AG10803 (cell line): Measurements from ENCODE around the gene EIF4G3.
"Not testable (repeated sequence)": the region's sequence is repeated elsewhere in the genome, so short reads cannot be mapped to it uniquely, and the experiment has no call there.

Experiments
- DNase-seq: peaks from one replicate; pipeline ENCODE4 v3.0.0; 2010; ENCODE audit warnings: low read depth
- H3K4me3 ChIP-seq: 2 replicates; pipeline ENCODE4 v1.5.1; 2011; ENCODE audit warnings: mild to moderate bottlenecking, low read length, control low read depth
- TF ChIP-seq, protein P1 (sequence below): conservative IDR thresholded peaks from 2 replicates; pipeline ENCODE4 v1.5.1; 2011; ENCODE audit warnings: mild to moderate bottlenecking, low read length, control low read depth, inconsistent platforms

The EIF4G3 gene

DNA sequence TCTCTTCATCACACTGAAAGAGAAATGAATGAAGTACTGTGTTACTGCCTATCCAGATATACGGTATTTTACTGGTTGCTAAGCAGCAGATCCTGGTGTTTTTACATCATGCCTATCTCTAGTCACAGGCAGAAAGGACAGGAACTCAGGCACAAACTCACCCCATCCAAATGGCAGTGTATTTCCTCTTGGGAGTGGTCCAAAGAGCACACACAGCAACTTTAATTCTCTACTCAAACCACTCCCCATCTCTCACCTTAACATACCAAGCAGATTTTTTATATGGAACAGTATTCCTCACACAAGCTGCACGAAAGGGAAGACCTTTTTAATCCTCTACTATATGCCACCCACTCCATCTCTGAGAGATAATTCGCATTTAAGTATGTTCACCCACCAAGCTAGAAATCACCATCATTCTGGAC, 27.3 kb downstream of the EIF4G3 start:
- TF ChIP-seq, protein P1, sequence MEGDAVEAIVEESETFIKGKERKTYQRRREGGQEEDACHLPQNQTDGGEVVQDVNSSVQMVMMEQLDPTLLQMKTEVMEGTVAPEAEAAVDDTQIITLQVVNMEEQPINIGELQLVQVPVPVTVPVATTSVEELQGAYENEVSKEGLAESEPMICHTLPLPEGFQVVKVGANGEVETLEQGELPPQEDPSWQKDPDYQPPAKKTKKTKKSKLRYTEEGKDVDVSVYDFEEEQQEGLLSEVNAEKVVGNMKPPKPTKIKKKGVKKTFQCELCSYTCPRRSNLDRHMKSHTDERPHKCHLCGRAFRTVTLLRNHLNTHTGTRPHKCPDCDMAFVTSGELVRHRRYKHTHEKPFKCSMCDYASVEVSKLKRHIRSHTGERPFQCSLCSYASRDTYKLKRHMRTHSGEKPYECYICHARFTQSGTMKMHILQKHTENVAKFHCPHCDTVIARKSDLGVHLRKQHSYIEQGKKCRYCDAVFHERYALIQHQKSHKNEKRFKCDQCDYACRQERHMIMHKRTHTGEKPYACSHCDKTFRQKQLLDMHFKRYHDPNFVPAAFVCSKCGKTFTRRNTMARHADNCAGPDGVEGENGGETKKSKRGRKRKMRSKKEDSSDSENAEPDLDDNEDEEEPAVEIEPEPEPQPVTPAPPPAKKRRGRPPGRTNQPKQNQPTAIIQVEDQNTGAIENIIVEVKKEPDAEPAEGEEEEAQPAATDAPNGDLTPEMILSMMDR: no peak
- peak; percentile 79 for DNase-seq
- H3K4me3 ChIP-seq: peak overlapping the region; percentile 12; the same call in 1 of the 2 replicates

DNA sequence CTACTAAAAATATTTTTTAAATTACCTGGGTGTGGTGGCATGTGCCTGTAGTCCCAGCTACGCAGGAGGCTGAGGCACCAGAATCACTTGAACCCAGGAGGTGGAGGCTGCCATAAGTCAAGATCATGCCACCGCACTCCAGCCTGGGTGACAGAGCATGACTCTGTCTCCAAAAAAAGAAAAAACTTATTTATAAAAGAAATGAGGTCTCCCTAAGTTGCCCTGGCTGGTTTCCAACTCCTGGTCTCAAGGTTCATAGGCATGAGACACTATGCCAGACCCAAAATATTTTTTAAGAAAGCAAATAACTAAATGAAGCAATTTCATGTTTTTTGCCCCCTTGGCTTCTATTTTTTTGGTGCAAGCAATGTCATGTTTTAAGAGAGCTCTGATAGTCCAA, 32.9 kb downstream of the EIF4G3 start:
- TF ChIP-seq, protein P1: no peak
- H3K4me3 ChIP-seq: no peak overlapping the region

DNA sequence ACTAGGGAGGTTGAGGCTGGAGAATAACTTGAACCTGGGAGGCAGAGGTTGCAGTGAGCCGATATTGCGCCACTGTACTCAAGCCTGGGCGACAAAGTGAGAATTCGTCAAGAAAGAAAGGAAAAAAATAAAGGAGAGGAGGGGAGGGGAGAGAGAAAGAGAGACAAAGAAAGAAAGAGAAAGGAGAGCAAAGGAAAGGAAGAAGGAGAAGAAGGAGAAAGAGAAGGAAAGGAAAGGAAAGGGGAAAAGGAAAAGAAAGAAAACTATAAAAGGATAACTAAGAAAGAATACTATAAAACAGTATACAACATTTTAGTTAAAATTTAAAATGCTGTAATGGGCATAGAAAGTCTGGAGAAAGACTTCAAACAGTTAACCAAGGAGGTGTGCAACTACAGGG, 33.6 kb downstream of the EIF4G3 start:
- TF ChIP-seq, protein P1: no peak
- H3K4me3 ChIP-seq: no peak overlapping the region
- DNase-seq: no peak

More for the DNA sequence above, 32.9 kb downstream of the EIF4G3 start:
- no peak for DNase-seq

DNA sequence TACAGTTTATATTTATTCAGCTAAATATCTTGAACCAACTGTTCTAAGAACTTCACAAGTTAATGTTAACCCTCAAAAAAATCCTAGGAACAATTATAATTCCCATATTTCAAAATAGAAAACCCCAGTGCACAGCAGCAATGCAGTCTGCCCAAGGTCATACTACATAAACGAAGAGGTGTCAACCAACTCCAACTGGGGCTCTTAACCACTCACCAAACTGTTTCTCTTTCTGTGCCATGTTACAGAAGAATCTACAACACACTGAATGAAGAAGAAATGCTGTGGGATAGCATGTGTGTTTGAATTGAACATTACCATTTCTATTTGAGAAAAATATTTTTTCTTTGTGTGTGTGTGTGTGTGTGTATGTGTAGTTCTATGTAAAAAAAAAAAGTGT, 35.7 kb downstream of the EIF4G3 start:
- no peak for DNase-seq
- TF ChIP-seq, protein P1: no peak
- H3K4me3 ChIP-seq: no peak overlapping the region

DNA sequence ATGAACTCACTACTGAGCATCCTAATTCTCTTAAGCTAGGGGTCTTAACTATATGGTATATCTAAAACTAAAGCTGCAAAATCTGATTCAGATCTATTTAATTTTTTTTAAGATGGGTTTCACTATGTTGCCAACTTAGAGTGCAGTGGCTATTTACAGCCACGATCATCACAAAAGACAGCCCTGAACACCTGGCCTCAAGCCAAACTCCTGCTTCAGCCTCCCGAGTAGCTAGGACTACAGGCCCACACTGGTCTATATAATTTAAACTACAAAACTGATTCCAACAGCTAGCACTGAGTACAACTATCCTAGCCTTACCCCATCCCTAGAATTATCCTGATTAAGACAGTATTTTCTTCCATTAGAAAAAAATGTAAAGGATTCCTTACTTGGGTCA, 37.1 kb downstream of the EIF4G3 start:
- H3K4me3 ChIP-seq: no peak overlapping the region
- no peak for DNase-seq
- TF ChIP-seq, protein P1: no peak

DNA sequence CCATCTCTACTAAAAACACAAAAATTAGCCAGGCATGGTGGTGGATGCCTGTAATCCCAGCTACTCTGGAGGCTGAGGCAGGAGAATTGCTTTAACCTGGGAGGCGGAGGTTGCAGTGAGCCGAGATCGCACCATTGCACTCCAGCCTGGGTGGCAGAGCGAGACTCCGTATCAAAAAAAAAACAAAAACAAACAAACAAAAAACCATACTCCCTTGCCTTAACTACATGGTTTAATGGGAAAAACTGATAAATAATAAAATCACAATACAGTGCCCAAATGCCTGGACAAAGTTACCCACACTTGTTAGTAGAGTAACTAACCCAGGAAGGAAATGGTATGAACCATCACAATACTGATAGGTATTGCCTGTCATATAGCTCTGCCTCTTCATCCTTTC, 40.4 kb downstream of the EIF4G3 start:
- DNase-seq, H3K4me3 ChIP-seq: not testable (repeated sequence)

DNA sequence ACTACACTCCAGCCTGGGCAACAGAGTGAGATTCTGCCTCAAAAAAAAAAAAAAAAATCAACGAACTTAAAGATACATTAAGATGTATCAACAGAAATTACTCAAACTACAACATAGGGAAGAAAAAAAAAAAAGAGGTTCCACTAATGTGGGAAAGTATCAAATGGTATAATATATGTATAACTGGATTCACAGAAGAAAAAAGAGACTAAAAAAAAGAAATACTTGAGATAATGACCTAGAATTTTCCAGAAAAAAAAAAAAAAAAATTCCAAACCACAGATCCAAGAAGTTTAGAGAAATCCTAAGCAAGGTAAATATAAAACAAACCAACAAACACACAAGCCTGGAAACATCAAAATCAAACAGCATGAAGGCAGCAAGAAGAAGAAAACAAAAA, 45.5 kb downstream of the EIF4G3 start:
- no peak overlapping the region for H3K4me3 ChIP-seq
- TF ChIP-seq, protein P1: no peak
- no peak for DNase-seq

DNA sequence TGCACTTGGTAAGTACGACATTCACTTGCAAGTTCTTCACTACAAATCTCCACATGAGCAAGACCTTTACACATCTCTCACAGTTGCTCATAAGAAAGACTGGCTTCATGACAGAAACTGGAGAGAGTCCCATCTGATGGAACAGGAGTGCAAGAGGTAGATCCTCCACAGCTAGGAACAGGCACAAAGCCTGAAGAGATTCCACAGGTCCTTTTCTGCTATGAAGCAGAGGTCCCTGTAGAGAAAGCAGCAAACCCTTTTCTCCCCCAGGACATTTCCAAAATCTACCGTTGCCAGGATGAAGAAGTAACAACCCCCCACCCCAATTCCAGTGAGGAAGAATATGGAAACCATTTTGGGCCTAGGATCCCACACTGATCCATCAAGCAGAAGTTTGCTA, 47.3 kb downstream of the EIF4G3 start:
- TF ChIP-seq, protein P1: no peak
- no peak for DNase-seq

More for the DNA sequence above, 47.3 kb downstream of the EIF4G3 start:
- no peak overlapping the region for H3K4me3 ChIP-seq
